HG03066 (cell line): ENCODE data around the gene STAT1.

ENCODE experiments used
- ATAC-seq: cut with Tn5 transposase; IDR thresholded peaks from one replicate; pipeline ENCODE4 v1.9.1; 2021; ENCODE audit warnings: low read depth; ENCODE audit not compliant: unreplicated experiment

Gene STAT1

GRCh38 chr2:190986221-190986953 lies 27.6 kb downstream of the STAT1 start:
- no peak for ATAC-seq

- no peak for ATAC-seq
Observed at GRCh38 chr2:190984595-190984994, 29.4 kb downstream of the STAT1 start.

- ATAC-seq = no peak
Observed at GRCh38 chr2:190982262-190983034, 31.5 kb downstream of the STAT1 start.

GRCh38 chr2:190981733-190982132 lies 32.2 kb downstream of the STAT1 start:
- ATAC-seq = no peak

- no peak for ATAC-seq
Observed at GRCh38 chr2:190981333-190981732, 32.6 kb downstream of the STAT1 start.

GRCh38 chr2:190980630-190981209 lies 33.3 kb downstream of the STAT1 start:
- no peak for ATAC-seq

GRCh38 chr2:190979906-190980629 lies 33.9 kb downstream of the STAT1 start:
- no peak for ATAC-seq

- no peak for ATAC-seq
Observed at GRCh38 chr2:190978389-190979053, 35.5 kb downstream of the STAT1 start.

GRCh38 chr2:190977505-190977904 lies 36.5 kb downstream of the STAT1 start:
- ATAC-seq = no peak

GRCh38 chr2:190976521-190976920 lies 37.5 kb downstream of the STAT1 start:
- no peak for ATAC-seq

GRCh38 chr2:190974629-190975361 lies 39.2 kb downstream of the STAT1 start:
- no peak for ATAC-seq

- no peak for ATAC-seq
Observed at GRCh38 chr2:190973726-190974628, 40.0 kb downstream of the STAT1 start.

GRCh38 chr2:190973262-190973661 lies 40.7 kb downstream of the STAT1 start:
- ATAC-seq = no peak

GRCh38 chr2:190972846-190973245 lies 41.1 kb downstream of the STAT1 start:
- ATAC-seq = no peak

- ATAC-seq = no peak
Observed at GRCh38 chr2:190972213-190972612, 41.8 kb downstream of the STAT1 start.

GRCh38 chr2:190970873-190971506 lies 43.0 kb downstream of the STAT1 start:
- no peak for ATAC-seq

GRCh38 chr2:190970160-190970559 lies 43.8 kb downstream of the STAT1 start:
- ATAC-seq = no peak

GRCh38 chr2:190968522-190968921 lies 45.4 kb downstream of the STAT1 start:
- no peak for ATAC-seq
